ENCODE results near the gene AP3D1.

Gene AP3D1

GRCh38 chr19:2180881-2181632, 29.7 kb upstream of the AP3D1 start:
- no peak for DNase-seq

- DNase-seq, result no peak
Observed at GRCh38 chr19:2180114-2180513, 28.7 kb upstream of the AP3D1 start.

- DNase-seq, result no peak
Observed at GRCh38 chr19:2179095-2179494, 27.7 kb upstream of the AP3D1 start.

GRCh38 chr19:2176337-2176994, 25.1 kb upstream of the AP3D1 start:
- DNase-seq, result no peak

GRCh38 chr19:2175742-2176141, 24.4 kb upstream of the AP3D1 start:
- DNase-seq, result no peak

GRCh38 chr19:2173767-2174577, 22.6 kb upstream of the AP3D1 start:
- no peak for DNase-seq

GRCh38 chr19:2173388-2173766, 22.0 kb upstream of the AP3D1 start:
- no peak for DNase-seq

GRCh38 chr19:2171349-2172145, 20.2 kb upstream of the AP3D1 start:
- peak; percentile 88 for DNase-seq

- DNase-seq, result no peak
Observed at GRCh38 chr19:2170987-2171348, 19.6 kb upstream of the AP3D1 start.

- no peak for DNase-seq
Observed at GRCh38 chr19:2170219-2170618, 18.9 kb upstream of the AP3D1 start.

- peak; percentile 86 for DNase-seq
Observed at GRCh38 chr19:2168619-2169424, 17.5 kb upstream of the AP3D1 start.

GRCh38 chr19:2167896-2168618, 16.7 kb upstream of the AP3D1 start:
- no peak for DNase-seq

GRCh38 chr19:2166741-2167738, 15.7 kb upstream of the AP3D1 start:
- no peak for DNase-seq

- DNase-seq, result peak; percentile 50
Observed at GRCh38 chr19:2164020-2164998, 12.9 kb upstream of the AP3D1 start.

- DNase-seq, result no peak
Observed at GRCh38 chr19:2160379-2160778, 9.0 kb upstream of the AP3D1 start.

- DNase-seq, result no peak
Observed at GRCh38 chr19:2157452-2157851, 6.1 kb upstream of the AP3D1 start.

GRCh38 chr19:2154587-2155075, 3.3 kb upstream of the AP3D1 start:
- DNase-seq, result no peak

- peak; percentile 34 for DNase-seq
Observed at GRCh38 chr19:2150794-2151338, 500 bp downstream of the AP3D1 start.
